Measurements from ENCODE around the gene SPON1.
"Not testable (repeated sequence)": the region's sequence is repeated elsewhere in the genome, so short reads cannot be mapped to it uniquely, and the experiment has no call there.

The SPON1 gene

DNA sequence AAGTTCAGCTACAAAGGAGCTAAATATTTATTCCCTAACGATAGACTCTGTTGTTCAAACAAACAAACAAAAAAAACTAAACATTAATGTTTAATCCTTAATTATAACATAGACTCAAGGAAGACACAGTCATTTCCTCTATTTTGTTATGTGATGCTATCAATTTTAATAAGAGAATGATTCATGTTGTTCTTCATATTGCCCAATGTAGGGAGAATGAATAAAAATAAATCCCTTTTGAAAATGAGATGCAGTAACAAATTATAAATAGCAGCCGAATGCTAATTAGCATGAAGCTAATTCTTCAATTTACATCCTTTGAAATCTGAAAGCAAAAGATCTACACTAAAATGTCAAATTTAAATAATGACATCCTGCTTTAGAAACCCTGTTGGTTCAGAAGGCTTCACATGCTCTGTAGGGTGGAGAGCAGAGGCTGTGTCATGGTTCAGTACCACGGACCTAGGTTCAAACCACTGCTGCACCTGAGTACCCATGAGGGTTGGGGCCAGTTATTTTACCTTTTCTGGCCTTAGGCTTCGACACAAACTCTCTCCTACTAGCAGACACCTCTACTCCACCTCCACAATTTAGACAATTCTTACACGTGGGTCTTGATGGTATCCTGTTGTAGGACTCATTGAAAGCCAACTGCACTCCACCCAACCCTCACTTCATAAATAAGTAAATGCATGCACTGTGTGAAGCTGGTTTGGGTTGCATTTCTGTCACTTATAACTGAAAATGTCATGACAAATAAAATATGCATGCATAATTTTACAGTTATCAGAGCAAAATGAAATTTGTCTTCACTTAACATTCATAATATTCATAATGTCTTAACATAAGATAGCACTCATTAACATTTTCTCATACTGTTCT lies 307.4 kb downstream of the SPON1 start:
- DNase-seq (ENCODE audit: low read depth), result no peak
- H3K4me3 ChIP-seq (ENCODE audit: low read depth, low read length), result no peak overlapping the region
- TF ChIP-seq, protein P1, sequence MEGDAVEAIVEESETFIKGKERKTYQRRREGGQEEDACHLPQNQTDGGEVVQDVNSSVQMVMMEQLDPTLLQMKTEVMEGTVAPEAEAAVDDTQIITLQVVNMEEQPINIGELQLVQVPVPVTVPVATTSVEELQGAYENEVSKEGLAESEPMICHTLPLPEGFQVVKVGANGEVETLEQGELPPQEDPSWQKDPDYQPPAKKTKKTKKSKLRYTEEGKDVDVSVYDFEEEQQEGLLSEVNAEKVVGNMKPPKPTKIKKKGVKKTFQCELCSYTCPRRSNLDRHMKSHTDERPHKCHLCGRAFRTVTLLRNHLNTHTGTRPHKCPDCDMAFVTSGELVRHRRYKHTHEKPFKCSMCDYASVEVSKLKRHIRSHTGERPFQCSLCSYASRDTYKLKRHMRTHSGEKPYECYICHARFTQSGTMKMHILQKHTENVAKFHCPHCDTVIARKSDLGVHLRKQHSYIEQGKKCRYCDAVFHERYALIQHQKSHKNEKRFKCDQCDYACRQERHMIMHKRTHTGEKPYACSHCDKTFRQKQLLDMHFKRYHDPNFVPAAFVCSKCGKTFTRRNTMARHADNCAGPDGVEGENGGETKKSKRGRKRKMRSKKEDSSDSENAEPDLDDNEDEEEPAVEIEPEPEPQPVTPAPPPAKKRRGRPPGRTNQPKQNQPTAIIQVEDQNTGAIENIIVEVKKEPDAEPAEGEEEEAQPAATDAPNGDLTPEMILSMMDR (IDR thresholded peaks at IDR 0.05; ENCODE audit: insufficient read depth, low read depth, low read length, missing control alignments), result no peak

DNA sequence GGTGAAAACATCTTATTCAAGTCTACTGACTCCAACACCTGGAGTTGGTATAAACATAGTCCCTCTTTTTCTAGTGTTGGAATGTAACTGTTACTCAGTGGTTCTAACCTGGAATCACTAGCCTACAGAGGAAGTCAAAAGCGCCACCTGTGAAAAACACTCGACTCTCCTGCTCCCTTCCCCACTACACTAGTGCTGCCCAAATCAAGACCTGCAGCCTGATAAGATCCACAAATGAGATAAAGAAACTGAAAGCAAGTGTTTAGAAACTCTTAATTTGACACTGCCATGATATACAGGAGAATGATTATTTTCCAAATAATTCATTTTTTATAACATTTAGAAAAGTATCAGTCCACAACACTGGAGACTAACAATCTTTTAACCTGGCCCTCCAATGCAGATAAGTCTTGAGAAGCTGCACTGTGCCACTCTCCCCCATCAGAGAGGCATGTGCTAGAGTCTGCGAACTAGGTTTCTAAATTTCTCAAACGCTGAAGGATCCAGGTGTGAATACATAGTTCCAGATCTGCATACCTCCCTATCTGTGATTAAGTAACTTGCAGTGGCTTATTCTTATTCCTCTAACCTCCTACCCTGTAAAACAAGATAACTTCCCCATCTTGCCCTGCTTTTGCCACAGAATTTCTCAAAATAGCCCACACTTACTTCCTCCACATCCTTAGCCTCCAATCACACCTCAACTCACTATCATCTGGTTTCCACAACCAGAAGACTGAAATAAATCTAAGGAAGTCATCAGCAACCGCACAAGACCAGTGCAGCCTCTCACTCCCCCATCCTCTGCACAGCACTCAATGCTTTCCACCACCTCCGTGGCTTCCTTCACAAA lies 308.4 kb downstream of the SPON1 start:
- DNase-seq (ENCODE audit: low read depth), result peak; percentile 58
- TF ChIP-seq, protein P1 (IDR thresholded peaks at IDR 0.05; ENCODE audit: insufficient read depth, low read depth, low read length, missing control alignments), result no peak
- H3K4me3 ChIP-seq (ENCODE audit: low read depth, low read length), result no peak overlapping the region

DNA sequence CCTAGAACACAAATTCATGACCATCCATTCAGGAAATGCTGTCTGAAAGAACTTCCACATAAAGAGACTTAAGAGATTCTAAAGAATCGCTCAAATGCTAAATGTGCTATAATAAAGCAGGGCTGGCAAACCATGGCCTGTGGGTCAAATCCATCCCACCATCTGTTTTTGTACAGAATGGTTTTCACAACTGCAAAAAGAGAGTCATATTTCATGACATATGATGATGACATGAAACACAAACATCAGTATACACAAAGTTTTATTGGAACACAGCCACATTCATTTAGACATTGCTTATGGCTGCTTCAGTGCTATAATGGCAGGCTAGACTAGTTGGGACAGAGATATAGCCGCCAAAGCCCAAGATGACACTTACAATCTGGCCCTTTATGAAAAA lies 311.4 kb downstream of the SPON1 start:
- no peak overlapping the region for H3K4me3 ChIP-seq (ENCODE audit: low read depth, low read length)
- TF ChIP-seq, protein P1 (IDR thresholded peaks at IDR 0.05; ENCODE audit: insufficient read depth, low read depth, low read length, missing control alignments), result no peak
- DNase-seq (ENCODE audit: low read depth), result no peak

DNA sequence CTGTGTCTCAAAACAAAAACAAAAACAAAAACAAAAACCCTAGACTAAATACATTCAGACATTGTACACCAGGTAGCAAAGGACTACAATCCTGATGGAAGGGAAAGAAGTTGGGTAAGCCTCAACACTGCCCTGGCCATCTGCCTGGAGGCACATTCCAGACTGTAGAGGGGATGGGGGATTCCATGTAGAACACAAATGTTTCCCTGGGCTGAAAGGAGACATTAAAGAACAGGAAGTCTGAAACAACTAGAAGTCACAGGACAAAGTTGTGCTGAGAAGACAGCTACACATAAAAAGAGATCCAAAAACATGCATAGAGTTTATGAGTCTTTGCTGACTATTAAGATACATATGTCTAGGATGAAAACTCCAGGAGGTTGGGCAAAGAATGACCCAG lies 312.6 kb downstream of the SPON1 start:
- TF ChIP-seq, protein P1 (IDR thresholded peaks at IDR 0.05; ENCODE audit: insufficient read depth, low read depth, low read length, missing control alignments), result no peak
- H3K4me3 ChIP-seq (ENCODE audit: low read depth, low read length), result no peak overlapping the region
- DNase-seq (ENCODE audit: low read depth), result no peak

DNA sequence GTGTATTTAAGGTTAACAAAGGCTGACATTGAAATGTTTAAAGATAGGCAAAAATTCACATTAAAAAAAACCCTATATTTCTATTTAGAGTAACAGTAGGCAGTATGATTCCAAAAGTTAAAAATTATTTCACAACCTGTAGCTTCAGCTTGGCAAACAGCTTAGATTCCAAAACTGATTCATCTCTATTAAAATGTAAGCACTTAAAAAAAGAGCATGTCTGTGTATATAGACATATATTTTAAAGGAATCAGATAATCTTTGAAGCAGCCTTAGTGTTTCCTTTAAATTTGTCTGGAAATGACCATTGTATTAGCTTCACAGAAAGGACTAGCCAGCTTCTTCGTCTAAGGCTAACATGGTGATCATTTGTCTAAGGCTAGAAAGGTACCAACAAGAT lies 316.3 kb downstream of the SPON1 start:
- not testable (repeated sequence) for H3K4me3 ChIP-seq (ENCODE audit: low read depth, low read length); DNase-seq (ENCODE audit: low read depth)

DNA sequence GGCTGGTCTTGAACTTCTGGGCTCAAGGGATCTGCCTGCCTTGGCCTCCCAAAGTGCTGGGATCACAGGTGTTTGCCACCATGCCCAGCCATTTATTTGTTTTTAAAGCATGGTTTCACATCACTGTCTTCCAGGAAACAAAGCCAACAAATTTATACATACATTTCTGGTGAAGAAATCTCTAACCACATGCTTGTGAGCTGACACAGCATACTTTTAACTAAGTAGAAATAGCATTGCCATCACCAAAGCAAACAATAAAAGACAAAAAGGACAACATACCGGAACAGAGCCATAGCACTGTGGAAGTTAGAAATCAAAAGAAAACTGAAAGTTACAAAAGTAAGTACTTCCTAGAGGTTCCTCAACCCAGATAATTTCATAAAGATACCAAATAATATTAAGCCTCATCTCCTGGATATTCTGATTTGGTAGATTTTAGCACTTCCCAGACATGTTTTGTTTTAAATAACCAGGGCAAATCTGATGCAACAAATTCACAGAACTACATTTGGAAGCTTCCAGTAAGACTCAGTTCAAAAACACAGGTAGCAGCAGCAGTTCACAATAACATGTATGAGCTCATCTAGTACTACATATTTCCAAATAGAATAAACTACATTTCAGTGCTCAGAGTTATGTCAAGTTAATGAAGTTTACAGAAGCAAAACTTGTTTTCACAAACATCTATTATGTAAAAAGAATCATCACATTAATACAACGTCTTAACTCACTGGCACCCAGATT lies 325.8 kb downstream of the SPON1 start:
- no peak overlapping the region for H3K4me3 ChIP-seq (ENCODE audit: low read depth, low read length)
- DNase-seq (ENCODE audit: low read depth), result no peak
- TF ChIP-seq, protein P1 (IDR thresholded peaks at IDR 0.05; ENCODE audit: insufficient read depth, low read depth, low read length, missing control alignments), result no peak

DNA sequence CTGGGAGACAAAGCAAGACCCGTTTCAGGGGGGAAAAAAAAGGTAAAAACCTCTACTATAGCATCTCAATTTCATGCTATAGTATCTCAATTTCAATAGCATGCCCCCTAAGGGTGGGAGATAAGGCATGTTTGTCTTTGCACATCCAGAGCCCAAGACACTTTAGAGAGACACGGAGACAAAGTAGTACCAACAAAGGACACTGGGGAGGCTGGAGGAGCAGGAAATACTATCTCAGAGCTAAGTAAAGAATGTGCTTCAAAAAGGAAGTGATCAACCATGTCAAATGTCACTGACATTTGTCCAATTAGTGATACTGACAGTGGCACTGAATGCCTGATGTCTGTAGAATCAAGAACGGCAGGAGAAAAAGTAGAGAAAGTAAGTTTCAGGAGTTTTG lies 327.9 kb downstream of the SPON1 start:
- DNase-seq (ENCODE audit: low read depth), result no peak
- TF ChIP-seq, protein P1 (IDR thresholded peaks at IDR 0.05; ENCODE audit: insufficient read depth, low read depth, low read length, missing control alignments), result no peak

More for the DNA sequence above, 327.9 kb downstream of the SPON1 start:
- H3K4me3 ChIP-seq (ENCODE audit: low read depth, low read length), result no peak overlapping the region

All from GM12865 (cell line).